Neural crest cell (in vitro differentiated cells): ENCODE results near the gene RPL35. TPM values are rescaled to one million over a fixed set of nuclear protein-coding genes. Genes with fewer than 3 reads are reported as not detected.
A peak's percentile ranks its signal among the peaks of the same experiment; 100 is the strongest.

Source experiments
- DNase-seq: peaks from one replicate; pipeline ENCODE4 v3.0.0; 2021; ENCODE audit warnings: low read depth, mixed read lengths, low spot score
- H3K27ac Mint-ChIP-seq: one replicate; pipeline ENCODE4 v1.8.0; 2021; ENCODE audit warnings: mild to moderate bottlenecking, mixed read lengths; ENCODE audit not compliant: unreplicated experiment
- H3K27me3 Mint-ChIP-seq: 2 replicates; pipeline ENCODE4 v1.8.0; 2021; ENCODE audit warnings: low read depth, mild to moderate bottlenecking, mixed read lengths
- H3K36me3 Mint-ChIP-seq: 2 replicates; pipeline ENCODE4 v1.8.0; 2021; ENCODE audit warnings: low read depth, mild to moderate bottlenecking, mixed read lengths
- H3K4me1 Mint-ChIP-seq: 2 replicates; pipeline ENCODE4 v1.8.0; 2021; ENCODE audit warnings: mixed read lengths
- H3K4me3 Mint-ChIP-seq: one replicate; pipeline ENCODE4 v1.8.0; 2021; ENCODE audit warnings: mild to moderate bottlenecking, mixed read lengths
- H3K9me3 Mint-ChIP-seq: 2 replicates; pipeline ENCODE4 v1.8.0; 2021; ENCODE audit warnings: mixed read lengths
- CTCF ChIP-seq: fragments of 200-600 bp; sonication (generic); conservative IDR thresholded peaks from 2 replicates; pipeline ENCODE4 v1.5.0; 2021; ENCODE audit warnings: antibody characterized with exemption, mild to moderate bottlenecking
- total RNA-seq: library from RNA; stranded (reverse); gene quantifications from 2 replicates; pipeline ENCODE4 v1.2.1, GENCODE V29; 2021

Gene RPL35
- total RNA-seq, 1 donor from 2014 or later: 1,588 TPM

- no peak for TF ChIP-seq CTCF
- no peaks in the 10 kb centered on the region for H3K27me3 Mint-ChIP-seq
- H3K9me3 Mint-ChIP-seq: no peaks in the 10 kb centered on the region
- no peak overlapping the region for H3K4me3 Mint-ChIP-seq
- peaks cover 7% of the 10 kb centered on the region for H3K4me1 Mint-ChIP-seq
- no peak for DNase-seq
- no peaks in the 10 kb centered on the region for H3K36me3 Mint-ChIP-seq
- peak overlapping the region; percentile 86 for H3K27ac Mint-ChIP-seq
These were observed 40.8 kb downstream of the RPL35 start for GRCh38 chr9:124820698-124821623.

DNA sequence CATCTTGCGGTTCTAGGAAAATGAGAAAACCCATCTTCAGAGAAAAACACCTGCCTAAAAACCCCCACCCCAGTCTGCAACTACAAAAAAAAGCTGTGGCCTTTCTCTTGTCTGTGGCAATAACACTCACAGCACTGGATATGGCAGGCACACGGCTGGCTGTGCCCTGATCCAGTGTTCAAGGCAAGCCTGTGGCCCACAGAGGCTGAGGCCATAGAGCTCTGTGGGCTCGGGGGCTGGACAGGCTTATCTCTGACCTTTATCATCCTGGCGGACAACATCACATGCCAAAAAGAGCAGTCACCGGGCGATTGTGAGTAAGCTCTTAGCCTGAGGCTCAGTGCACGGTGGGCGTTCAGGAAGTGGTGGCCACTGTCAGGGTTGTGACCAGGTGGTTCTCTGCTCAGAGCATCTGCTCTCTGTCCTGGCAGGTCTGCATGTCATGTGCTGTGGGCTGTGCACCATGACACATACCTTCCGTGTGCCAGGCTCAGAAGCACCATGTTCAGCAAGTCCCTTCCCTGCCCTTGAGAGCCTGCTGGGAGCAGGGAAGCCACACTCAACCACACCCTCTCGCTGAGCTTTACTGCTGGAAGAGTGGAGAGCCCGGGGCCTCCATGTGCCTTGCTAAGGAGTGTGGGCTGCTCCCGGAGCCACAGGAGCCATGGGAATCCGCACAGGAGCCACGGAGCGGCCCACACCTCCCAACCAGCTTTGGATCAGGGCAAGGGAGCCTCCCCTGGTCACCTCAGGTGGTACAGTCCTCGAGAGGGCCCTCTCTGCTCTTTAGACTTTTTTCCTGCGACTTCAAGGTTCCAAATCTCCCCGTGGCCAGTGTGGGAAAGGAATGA is 43.1 kb downstream of the RPL35 start:
- Mint-ChIP-seq H3K4me1 (peaks cover 7% of the 10 kb centered on the region), H3K4me3 (no peak overlapping the region), H3K27me3 (no peaks in the 10 kb centered on the region), H3K9me3 (no peaks in the 10 kb centered on the region), H3K36me3 (no peaks in the 10 kb centered on the region), H3K27ac (no peak overlapping the region)
- no peak for TF ChIP-seq CTCF
- no peak for DNase-seq

- Mint-ChIP-seq H3K27me3 (no peaks in the 10 kb centered on the region), H3K4me3 (no peak overlapping the region), H3K27ac (no peak overlapping the region), H3K9me3 (no peaks in the 10 kb centered on the region), H3K4me1 (peaks cover 17% of the 10 kb centered on the region), H3K36me3 (no peaks in the 10 kb centered on the region)
- no peak for TF ChIP-seq CTCF
- DNase-seq: no peak
These were observed 46.2 kb downstream of the RPL35 start for GRCh38 chr9:124815601-124816000.

DNA sequence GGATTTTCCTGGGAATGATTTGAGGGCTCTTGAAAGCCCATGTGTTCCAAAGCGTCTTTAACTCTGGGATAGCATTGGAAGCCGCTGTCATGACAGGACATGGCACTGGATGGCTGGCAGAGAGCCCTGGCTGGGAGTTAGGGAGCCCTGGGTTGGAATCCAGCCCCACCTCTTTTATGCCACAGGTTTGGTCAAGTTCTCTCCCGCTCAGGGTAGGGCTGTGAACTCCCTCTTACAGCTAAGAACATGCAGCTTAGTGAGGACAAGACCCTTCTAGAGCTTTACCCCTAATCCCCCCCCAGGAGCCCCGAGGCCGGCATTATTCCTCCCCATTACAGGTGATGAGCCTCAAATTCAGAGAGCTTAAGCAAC is 47.6 kb downstream of the RPL35 start:
- Mint-ChIP-seq H3K27me3 (no peaks in the 10 kb centered on the region), H3K9me3 (no peaks in the 10 kb centered on the region), H3K27ac (no peak overlapping the region), H3K4me3 (no peak overlapping the region), H3K4me1 (peaks cover 22% of the 10 kb centered on the region), H3K36me3 (no peaks in the 10 kb centered on the region)
- DNase-seq: no peak
- TF ChIP-seq CTCF: no peak

- no peaks in the 10 kb centered on the region for H3K36me3 Mint-ChIP-seq
- no peak overlapping the region for H3K4me3 Mint-ChIP-seq
- H3K27ac Mint-ChIP-seq: peak overlapping the region; percentile 43
- H3K27me3 Mint-ChIP-seq: no peaks in the 10 kb centered on the region
- TF ChIP-seq CTCF: no peak
- no peak for DNase-seq
- peaks cover 24% of the 10 kb centered on the region for H3K4me1 Mint-ChIP-seq
- no peaks in the 10 kb centered on the region for H3K9me3 Mint-ChIP-seq
These were observed 48.1 kb downstream of the RPL35 start for GRCh38 chr9:124813501-124814163.
